ENCODE measurements around the gene B3GLCT.

DNA sequence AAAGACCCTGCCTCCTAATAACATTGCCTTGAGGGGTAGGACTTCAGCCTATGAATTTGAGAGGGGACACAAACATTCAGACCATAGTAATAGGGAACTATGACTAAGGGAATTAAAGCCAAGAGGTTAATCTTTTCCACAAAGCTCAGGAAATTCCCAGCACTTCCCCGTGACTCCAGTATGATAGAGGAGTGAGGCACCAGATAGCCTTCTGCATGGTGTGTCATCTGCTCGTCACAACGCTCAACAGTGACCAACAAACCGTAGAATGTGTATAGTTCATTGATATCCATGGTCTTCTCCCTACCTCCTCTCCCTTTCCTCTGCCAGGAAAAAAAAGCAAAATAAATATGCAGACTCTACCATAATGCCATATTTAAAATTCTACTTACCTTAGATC is 64.4 kb downstream of the B3GLCT start:
- TF ChIP-seq, protein P1, sequence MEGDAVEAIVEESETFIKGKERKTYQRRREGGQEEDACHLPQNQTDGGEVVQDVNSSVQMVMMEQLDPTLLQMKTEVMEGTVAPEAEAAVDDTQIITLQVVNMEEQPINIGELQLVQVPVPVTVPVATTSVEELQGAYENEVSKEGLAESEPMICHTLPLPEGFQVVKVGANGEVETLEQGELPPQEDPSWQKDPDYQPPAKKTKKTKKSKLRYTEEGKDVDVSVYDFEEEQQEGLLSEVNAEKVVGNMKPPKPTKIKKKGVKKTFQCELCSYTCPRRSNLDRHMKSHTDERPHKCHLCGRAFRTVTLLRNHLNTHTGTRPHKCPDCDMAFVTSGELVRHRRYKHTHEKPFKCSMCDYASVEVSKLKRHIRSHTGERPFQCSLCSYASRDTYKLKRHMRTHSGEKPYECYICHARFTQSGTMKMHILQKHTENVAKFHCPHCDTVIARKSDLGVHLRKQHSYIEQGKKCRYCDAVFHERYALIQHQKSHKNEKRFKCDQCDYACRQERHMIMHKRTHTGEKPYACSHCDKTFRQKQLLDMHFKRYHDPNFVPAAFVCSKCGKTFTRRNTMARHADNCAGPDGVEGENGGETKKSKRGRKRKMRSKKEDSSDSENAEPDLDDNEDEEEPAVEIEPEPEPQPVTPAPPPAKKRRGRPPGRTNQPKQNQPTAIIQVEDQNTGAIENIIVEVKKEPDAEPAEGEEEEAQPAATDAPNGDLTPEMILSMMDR (IDR thresholded peaks at IDR 0.05 in 8 of 11, conservative IDR thresholded peaks at IDR 0.05 in 3 of 11), result no peak
- TF ChIP-seq POLR2A (IDR thresholded peaks at IDR 0.05) (no peak), POLR2AphosphoS5 (IDR thresholded peaks at IDR 0.05) (no peak)

Measured in spleen (tissue), 7 donors.